H9 (cell line): Measurements from ENCODE around the gene POLD1. TPM values are rescaled to one million over a fixed set of nuclear protein-coding genes. Genes with fewer than 3 reads are reported as not detected.

Experiments used
- DNase-seq: peaks from one replicate; pipeline ENCODE4 v3.0.0-alpha.2; 2017
- H2AFZ ChIP-seq: one replicate; pipeline ENCODE4 v1.6.1; 2013; ENCODE audit warnings: mild to moderate bottlenecking, low read length, control low read depth, moderate library complexity
- H2AK5ac ChIP-seq: 2 replicates; pipeline ENCODE4 v1.6.1; 2013; ENCODE audit warnings: low read length, control low read depth, mixed read lengths; ENCODE audit not compliant: insufficient read length
- H2BK120ac ChIP-seq: one replicate; pipeline ENCODE4 v1.6.1; 2013; ENCODE audit warnings: low read depth, mild to moderate bottlenecking, low read length, control low read depth, inconsistent platforms; ENCODE audit not compliant: poor library complexity, severe bottlenecking
- H2BK12ac ChIP-seq: 2 replicates; pipeline ENCODE4 v1.6.1; 2013; ENCODE audit warnings: low read length, control low read depth, mixed read lengths, low read depth; ENCODE audit not compliant: insufficient read length
- H2BK15ac ChIP-seq: 2 replicates; pipeline ENCODE4 v1.6.1; 2013; ENCODE audit warnings: low read depth, low read length, control low read depth
- H2BK20ac ChIP-seq: one replicate; pipeline ENCODE4 v1.6.1; 2013; ENCODE audit warnings: low read depth, mild to moderate bottlenecking, low read length, control low read depth, inconsistent platforms; ENCODE audit not compliant: poor library complexity, severe bottlenecking
- H2BK5ac ChIP-seq: 2 replicates; pipeline ENCODE4 v1.6.1; 2013; ENCODE audit warnings: low read length, control low read depth, mixed read lengths; ENCODE audit not compliant: insufficient read length
- H3K14ac ChIP-seq: 2 replicates; pipeline ENCODE4 v1.6.1; 2013; ENCODE audit warnings: low read length, control low read depth; ENCODE audit not compliant: insufficient read depth
- H3K18ac ChIP-seq: 2 replicates; pipeline ENCODE4 v1.6.1; 2013; ENCODE audit warnings: low read depth, mild to moderate bottlenecking, mixed read lengths, low read length, control low read depth; ENCODE audit not compliant: insufficient read length
- H3K23ac ChIP-seq: 2 replicates; pipeline ENCODE4 v1.6.1; 2013; ENCODE audit warnings: low read length, control low read depth, mixed read lengths, low read depth; ENCODE audit not compliant: insufficient read length
- H3K23me2 ChIP-seq: 2 replicates; pipeline ENCODE4 v1.6.1; 2013; ENCODE audit warnings: low read depth, mild to moderate bottlenecking, mixed read lengths, low read length, control low read depth; ENCODE audit not compliant: insufficient read length, poor library complexity, severe bottlenecking
- H3K27ac ChIP-seq: 2 replicates; pipeline ENCODE4 v1.5.1; 2013; ENCODE audit warnings: low read length, control low read depth, mixed read lengths, low read depth; ENCODE audit not compliant: insufficient read length
- H3K27me3 ChIP-seq: 2 replicates; pipeline ENCODE4 v1.6.1; 2013; ENCODE audit warnings: low read length, control low read depth, inconsistent platforms; ENCODE audit not compliant: insufficient read depth
- H3K4ac ChIP-seq: 2 replicates; pipeline ENCODE4 v1.6.1; 2013; ENCODE audit warnings: low read depth, mild to moderate bottlenecking, control low read depth, inconsistent platforms, low read length, moderate library complexity
- H3K4me1 ChIP-seq: 2 replicates; pipeline ENCODE4 v1.6.1; 2013; ENCODE audit warnings: low read length, control low read depth, inconsistent platforms; ENCODE audit not compliant: insufficient read depth
- H3K4me2 ChIP-seq: 2 replicates; pipeline ENCODE4 v1.6.1; 2013; ENCODE audit warnings: low read length, control low read depth, mixed read lengths; ENCODE audit not compliant: insufficient read length, insufficient read depth
- H3K56ac ChIP-seq: 2 replicates; pipeline ENCODE4 v1.6.1; 2013; ENCODE audit warnings: low read depth, mild to moderate bottlenecking, mixed read lengths, low read length, control low read depth; ENCODE audit not compliant: insufficient read length
- H3K79me1 ChIP-seq: 2 replicates; pipeline ENCODE4 v1.6.1; 2013; ENCODE audit warnings: low read depth, mild to moderate bottlenecking, moderate library complexity, low read length, control low read depth, inconsistent platforms; ENCODE audit not compliant: insufficient read depth, poor library complexity, severe bottlenecking
- H3K79me2 ChIP-seq: 2 replicates; pipeline ENCODE4 v1.6.1; 2013; ENCODE audit warnings: low read length, control low read depth, inconsistent platforms; ENCODE audit not compliant: insufficient read depth
- H3K9ac ChIP-seq: 2 replicates; pipeline ENCODE4 v1.6.1; 2013; ENCODE audit warnings: low read length, control low read depth, mixed read lengths; ENCODE audit not compliant: insufficient read length; ENCODE audit errors: extremely low read depth
- H3K9me3 ChIP-seq: one replicate; pipeline ENCODE4 v1.6.1; 2013; ENCODE audit warnings: low read depth, low read length, inconsistent platforms; ENCODE audit not compliant: control insufficient read depth
- H3T11ph ChIP-seq: one replicate; pipeline ENCODE4 v1.6.1; 2013; ENCODE audit warnings: mild to moderate bottlenecking, low read length, control low read depth, inconsistent platforms
- H4K20me1 ChIP-seq: one replicate; pipeline ENCODE4 v1.6.1; 2013; ENCODE audit not compliant: control insufficient read depth, insufficient read length, insufficient read depth
- H4K5ac ChIP-seq: 2 replicates; pipeline ENCODE4 v1.6.1; 2013; ENCODE audit warnings: low read depth, mild to moderate bottlenecking, mixed read lengths, low read length, control low read depth; ENCODE audit not compliant: insufficient read length
- H4K8ac ChIP-seq: replicated peaks from 2 replicates; pipeline ENCODE4 v1.6.1; 2013; ENCODE audit warnings: low read length, control low read depth, mixed read lengths, low read depth; ENCODE audit not compliant: insufficient read length
- H4K91ac ChIP-seq: 2 replicates; pipeline ENCODE4 v1.6.1; 2013; ENCODE audit warnings: low read depth, mild to moderate bottlenecking, moderate library complexity, mixed read lengths, low read length, control low read depth; ENCODE audit not compliant: insufficient read length
- H3K27ac Mint-ChIP-seq, 3 experiments: 2 replicates in 2 of 3; 3 replicates in 1 of 3; pipeline ENCODE4 v1.8.0; 2020 to 2021; ENCODE audit warnings: mixed read lengths in 3 of 3, mild to moderate bottlenecking in 1 of 3, moderate library complexity in 1 of 3
- H3K27me3 Mint-ChIP-seq: 2 replicates; pipeline ENCODE4 v1.8.0; 2021; ENCODE audit warnings: low read depth, mild to moderate bottlenecking, moderate library complexity, mixed read lengths
- H3K36me3 Mint-ChIP-seq, 3 experiments: 2 replicates in 2 of 3; 3 replicates in 1 of 3; pipeline ENCODE4 v1.8.0; 2020 to 2021; ENCODE audit warnings: low read depth in 3 of 3, mixed read lengths in 3 of 3; ENCODE audit not compliant: insufficient read depth in 1 of 3
- H3K4me1 Mint-ChIP-seq, 2 experiments: 2 replicates each; pipeline ENCODE4 v1.8.0; 2020; ENCODE audit warnings: mixed read lengths in 2 of 2
- H3K4me3 Mint-ChIP-seq, 2 experiments: 2 replicates in 1 of 2; 3 replicates in 1 of 2; pipeline ENCODE4 v1.8.0; 2020 to 2021; ENCODE audit warnings: mild to moderate bottlenecking in 2 of 2, mixed read lengths in 2 of 2, moderate library complexity in 1 of 2
- H3K9me3 Mint-ChIP-seq, 2 experiments: 2 replicates in 1 of 2; 3 replicates in 1 of 2; pipeline ENCODE4 v1.8.0; 2020; ENCODE audit warnings: mild to moderate bottlenecking in 2 of 2, mixed read lengths in 2 of 2, moderate library complexity in 1 of 2
- WGBS: extraction: QIAGEN DNeasy Blood & Tissue Kit; methylation state at CpG from one replicate; pipeline ENCODE4 v1.1.7; 2013; ENCODE audit warnings: missing lambda C conversion rate, low lambda C conversion rate, mixed read lengths; ENCODE audit not compliant: insufficient read length; ENCODE audit errors: extremely low coverage; 5-methylcytosine and 5-hydroxymethylcytosine counted together
- total RNA-seq: library from RNA; stranded (reverse); gene quantifications from 2 replicates; pipeline ENCODE4 v1.2.1, GENCODE V29; 2021
- TF ChIP-seq, protein P1 (sequence below): fragments of 200-600 bp; sonication (generic); conservative IDR thresholded peaks from 3 replicates; pipeline ENCODE4 v1.8.0; 2021; ENCODE audit warnings: antibody characterized with exemption, mild to moderate bottlenecking

POLD1 gene
- total RNA-seq, 1 experiment from 2014 or later: 165 TPM

- Histone ChIP-seq H2BK12ac (no peak overlapping the region), H2AK5ac (no peak overlapping the region), H2BK15ac (no peak overlapping the region), H3K79me2 (no peaks in the 10 kb centered on the region), H3K23me2 (no peaks in the 10 kb centered on the region), H3K9ac (no peak overlapping the region), H3K18ac (no peak overlapping the region), H4K20me1 (no peaks in the 10 kb centered on the region), H3K27me3 (no peaks in the 10 kb centered on the region), H2BK20ac (no peak overlapping the region), H3K56ac (no peak overlapping the region), H2BK5ac (no peak overlapping the region), H3K27ac (no peak overlapping the region), H3K4me1 (no peaks in the 10 kb centered on the region), H3K9me3 (no peaks in the 10 kb centered on the region), H3K14ac (no peak overlapping the region), H2BK120ac (no peak overlapping the region), H4K8ac (no peak overlapping the region), H3K79me1 (no peaks in the 10 kb centered on the region), H3K4me2 (no peak overlapping the region), H3T11ph (no peak overlapping the region), H2AFZ (no peak overlapping the region), H4K5ac (no peak overlapping the region), H3K4ac (no peak overlapping the region), H3K23ac (no peak overlapping the region), H4K91ac (no peak overlapping the region)
- Mint-ChIP-seq H3K27ac (peak overlapping the region; percentile 55 to 92 (median 76); a peak in 4 of 7 replicates), H3K4me1 (peaks cover 9 to 11% of the 10 kb centered on the region in 2 experiments), H3K9me3 (no peaks in the 10 kb centered on the region; a peak in 1 of 5 replicates), H3K4me3 (no peak overlapping the region; a peak in 1 of 5 replicates), H3K27me3 (peaks cover 10% of the 10 kb centered on the region), H3K36me3 (no peaks in the 10 kb centered on the region; a peak in 1 of 7 replicates)
- peak; percentile 89 for DNase-seq
- TF ChIP-seq, protein P1, sequence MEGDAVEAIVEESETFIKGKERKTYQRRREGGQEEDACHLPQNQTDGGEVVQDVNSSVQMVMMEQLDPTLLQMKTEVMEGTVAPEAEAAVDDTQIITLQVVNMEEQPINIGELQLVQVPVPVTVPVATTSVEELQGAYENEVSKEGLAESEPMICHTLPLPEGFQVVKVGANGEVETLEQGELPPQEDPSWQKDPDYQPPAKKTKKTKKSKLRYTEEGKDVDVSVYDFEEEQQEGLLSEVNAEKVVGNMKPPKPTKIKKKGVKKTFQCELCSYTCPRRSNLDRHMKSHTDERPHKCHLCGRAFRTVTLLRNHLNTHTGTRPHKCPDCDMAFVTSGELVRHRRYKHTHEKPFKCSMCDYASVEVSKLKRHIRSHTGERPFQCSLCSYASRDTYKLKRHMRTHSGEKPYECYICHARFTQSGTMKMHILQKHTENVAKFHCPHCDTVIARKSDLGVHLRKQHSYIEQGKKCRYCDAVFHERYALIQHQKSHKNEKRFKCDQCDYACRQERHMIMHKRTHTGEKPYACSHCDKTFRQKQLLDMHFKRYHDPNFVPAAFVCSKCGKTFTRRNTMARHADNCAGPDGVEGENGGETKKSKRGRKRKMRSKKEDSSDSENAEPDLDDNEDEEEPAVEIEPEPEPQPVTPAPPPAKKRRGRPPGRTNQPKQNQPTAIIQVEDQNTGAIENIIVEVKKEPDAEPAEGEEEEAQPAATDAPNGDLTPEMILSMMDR: peak; percentile 74
- WGBS: no CpG with 5 or more reads among the region's 29 CpGs
These were observed 82.0 kb downstream of the POLD1 start for GRCh38 chr19:50465986-50466705.
